OCI-LY1 (cell line): ENCODE data around the gene ESAM.

Experiments
- CTCF ChIP-seq: fragments of 200-600 bp; sonication (generic), shearing (Covaris generic); IDR thresholded peaks from 2 replicates; pipeline ENCODE4 v1.5.1; 2017; ENCODE audit warnings: mild to moderate bottlenecking, antibody characterized with exemption, low read length, moderate library complexity, mixed read lengths
- EZH2 ChIP-seq: fragments of 200-600 bp; sonication (generic), shearing (Covaris generic); IDR thresholded peaks from 2 replicates; pipeline ENCODE4 v1.8.0; 2017; ENCODE audit warnings: borderline replicate concordance, mixed run types, mild to moderate bottlenecking, antibody characterized with exemption, low read length, moderate library complexity, mixed read lengths

GRCh38 chr11:124754710-124755109, 7.4 kb downstream of the ESAM start:
- no peak for TF ChIP-seq CTCF
- TF ChIP-seq EZH2 = no peak
